HG02678 (cell line): ENCODE measurements around the gene RGL3.
"Not testable (repeated sequence)": the region's sequence is repeated elsewhere in the genome, so short reads cannot be mapped to it uniquely, and the experiment has no call there.

Experiments
- ATAC-seq: cut with Tn5 transposase; IDR thresholded peaks from one replicate; pipeline ENCODE4 v1.9.1; 2021; ENCODE audit warnings: mild to moderate bottlenecking, moderate library complexity; ENCODE audit not compliant: unreplicated experiment

Gene RGL3

DNA sequence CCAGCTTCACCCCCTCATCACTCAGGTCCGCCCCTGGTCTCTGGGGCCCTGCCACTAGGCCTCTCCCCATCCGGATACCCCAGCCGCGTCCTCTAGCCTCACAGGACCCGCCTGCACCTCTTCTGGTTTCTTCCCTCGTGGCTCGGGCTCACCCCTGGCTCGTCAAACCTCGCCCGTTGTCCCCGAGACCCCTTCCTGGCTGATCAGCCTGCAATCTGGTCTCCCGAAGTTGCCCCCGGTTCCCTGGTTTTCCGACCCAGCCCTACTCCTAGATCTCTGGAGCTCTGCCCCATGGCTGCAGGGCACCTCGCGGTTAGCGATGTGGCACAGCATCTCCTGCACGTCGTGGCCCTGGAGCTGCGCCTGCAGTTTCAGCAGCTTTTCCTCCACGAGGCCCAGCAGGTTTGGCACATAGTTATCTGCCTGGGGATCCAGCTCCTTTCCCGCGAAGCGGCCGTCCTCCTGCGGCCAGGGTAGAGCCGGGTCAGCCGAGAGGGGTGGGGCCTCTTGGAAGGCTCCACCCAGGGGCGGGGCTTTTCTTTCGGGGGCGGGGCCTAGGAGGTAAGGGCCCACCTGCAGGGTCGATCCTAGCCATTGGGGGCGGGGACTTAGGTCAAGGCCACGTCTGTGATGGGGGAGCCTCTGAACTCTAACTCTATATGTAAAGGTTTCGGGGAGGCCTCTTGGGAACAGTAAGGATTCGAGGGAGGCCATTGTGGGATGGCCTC lies 2.4 kb upstream of the RGL3 start:
- ATAC-seq: peak; percentile 34

DNA sequence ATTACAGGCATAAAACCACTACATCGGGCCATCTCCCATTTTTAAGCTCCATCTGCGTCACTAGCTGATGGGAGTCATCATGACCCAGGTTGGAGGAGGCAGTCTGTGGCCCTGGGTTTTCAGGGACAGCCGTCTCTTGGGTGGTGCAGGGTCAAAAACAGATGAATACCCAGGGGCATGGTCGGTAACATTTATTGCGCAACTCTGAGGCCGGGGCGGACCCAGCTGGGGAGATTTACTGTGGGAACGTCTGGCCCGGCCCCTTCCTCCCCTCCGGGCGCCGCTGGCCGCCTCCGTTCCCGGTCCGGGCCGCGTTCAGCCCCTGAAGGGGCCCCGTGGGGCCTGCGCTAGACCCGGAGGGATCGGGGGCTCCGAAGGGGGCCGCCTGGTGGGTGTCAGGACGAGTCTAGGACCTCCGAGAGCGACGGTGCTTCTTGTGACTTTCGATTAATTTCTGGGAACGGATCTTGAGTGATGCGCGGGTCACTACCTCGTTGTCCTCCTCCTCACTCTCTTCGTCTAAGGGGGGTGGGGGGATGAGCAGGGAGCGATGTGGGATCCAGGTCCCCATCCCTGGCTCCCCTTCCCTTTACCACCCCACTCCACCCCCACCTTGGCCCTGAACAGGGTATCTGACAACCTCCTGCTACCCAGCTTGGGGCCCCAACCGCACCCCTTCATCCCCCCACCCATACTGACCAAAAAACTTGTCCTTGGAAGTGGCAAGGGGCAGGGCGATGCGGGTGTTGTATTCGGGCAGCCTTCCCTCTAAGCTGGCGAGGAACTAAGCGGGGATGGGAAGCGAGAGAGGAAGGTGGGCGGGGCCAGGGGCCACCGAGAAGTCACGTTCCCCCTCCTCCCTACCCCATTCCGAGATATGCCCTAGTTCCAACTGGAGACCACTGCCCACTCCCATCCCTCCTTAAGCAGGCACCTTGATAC lies 1.6 kb upstream of the RGL3 start:
- no peak for ATAC-seq

DNA sequence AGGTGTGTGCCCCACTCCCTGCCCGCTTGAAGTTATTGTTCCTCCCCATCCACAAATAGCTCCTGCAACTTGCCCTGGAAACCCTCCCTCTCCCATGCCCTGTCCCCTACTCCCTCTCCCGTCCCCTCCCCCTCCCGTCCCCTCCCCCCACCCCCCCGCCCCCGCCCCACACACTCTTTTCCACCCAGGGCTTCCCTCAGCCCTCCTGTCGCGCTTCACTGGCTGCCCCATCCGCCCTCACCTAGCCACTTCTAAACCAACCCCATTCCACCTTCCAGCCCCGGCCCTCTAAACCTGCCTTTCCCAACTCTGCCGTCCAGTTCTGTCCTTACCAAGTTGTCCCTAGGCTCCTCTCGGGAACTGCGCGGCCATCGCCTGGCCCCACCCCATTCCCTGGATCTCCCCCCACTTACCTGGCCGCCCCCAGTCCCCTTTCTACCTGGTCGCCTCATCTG lies 993 bp downstream of the RGL3 start:
- no peak for ATAC-seq

DNA sequence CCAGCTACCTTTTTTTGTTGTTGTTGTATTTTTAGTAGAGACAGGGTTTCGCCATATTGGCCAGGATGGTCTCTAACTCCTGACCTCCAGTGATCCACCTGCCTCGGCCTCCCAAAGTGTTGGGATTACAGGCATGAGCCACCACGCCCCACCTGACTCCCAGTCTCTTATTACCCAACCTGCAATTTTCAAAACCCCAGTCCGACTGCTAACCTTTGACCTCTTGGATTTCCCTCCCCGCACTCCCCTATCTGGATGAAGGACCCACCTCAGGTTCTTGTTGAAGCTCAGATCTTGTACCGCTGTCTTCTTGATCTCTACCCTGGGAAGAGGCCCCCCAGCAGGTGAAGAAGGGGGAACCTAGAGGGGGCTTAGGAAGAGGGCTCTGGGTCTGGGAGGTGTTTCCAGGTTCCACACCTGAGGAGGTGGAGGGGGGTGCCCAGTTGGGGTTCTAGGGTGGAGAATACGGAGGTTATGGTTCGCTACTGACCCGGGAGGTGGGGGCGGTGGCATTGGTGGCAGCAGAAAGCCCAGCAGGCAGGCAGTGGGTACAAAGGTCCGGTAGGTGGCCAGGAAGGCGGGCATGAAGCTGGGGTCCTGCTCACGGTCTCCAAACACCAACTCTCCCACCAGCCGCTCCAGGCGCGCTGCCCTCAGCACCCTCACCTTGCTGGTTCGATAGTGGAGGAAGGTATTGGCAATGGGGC lies 2.6 kb downstream of the RGL3 start:
- ATAC-seq: no peak

DNA sequence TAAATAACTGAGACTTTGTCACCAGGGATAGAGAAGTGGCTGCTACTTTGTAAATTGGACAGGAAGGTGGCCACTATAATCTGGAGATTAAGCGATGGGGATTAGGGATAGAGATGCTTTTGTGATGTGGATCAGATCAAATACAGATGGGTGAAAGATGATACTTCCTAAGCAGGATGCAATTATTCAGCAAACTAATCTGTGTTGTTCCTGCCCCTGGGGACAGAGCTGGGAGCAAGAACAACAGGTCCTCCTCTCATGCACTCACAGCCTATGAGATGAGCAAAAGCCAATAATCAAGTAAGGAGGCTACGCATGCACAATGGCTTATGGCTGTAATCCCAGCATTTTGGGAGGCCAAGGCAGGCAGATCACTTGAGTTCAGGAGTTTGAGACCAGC lies 4.6 kb downstream of the RGL3 start:
- ATAC-seq: no peak

DNA sequence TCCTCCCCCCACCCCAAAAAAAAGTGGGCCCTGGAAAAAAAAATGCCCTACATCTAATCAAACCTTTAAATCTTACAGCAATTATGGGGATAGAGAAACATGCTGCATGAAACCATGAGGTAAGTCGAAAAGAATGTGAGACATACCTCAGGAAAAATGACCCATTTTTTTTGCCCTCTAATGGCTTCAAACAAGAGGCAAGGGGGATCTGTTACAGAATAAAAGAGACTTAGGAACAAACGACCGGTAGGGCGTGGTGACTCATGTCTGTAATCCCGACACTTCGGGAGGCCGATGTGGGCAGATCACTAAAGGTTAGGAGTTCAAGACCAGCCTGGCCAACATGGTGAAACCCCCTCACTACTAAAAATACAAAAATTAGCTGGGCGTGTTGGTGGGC lies 8.4 kb downstream of the RGL3 start:
- no peak for ATAC-seq

DNA sequence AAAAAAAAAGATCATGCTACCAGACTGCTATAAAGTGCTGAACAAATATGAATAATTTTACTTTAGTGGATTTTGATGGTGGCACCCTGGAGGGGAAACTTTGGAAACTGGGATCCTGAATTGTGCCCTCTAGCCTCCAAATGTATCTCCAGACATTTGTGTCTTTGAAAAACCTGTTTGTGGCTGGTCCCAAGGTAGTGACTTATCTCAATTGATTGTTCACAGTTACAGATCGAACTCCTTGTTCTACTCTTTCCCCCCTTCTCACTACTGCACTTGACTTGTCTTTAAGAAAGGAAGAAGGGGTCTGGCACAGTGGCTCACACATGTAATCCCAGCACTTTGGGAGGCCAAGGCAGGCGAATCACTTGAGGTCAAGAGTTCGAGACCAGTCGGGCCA lies 10.5 kb downstream of the RGL3 start:
- ATAC-seq: no peak

DNA sequence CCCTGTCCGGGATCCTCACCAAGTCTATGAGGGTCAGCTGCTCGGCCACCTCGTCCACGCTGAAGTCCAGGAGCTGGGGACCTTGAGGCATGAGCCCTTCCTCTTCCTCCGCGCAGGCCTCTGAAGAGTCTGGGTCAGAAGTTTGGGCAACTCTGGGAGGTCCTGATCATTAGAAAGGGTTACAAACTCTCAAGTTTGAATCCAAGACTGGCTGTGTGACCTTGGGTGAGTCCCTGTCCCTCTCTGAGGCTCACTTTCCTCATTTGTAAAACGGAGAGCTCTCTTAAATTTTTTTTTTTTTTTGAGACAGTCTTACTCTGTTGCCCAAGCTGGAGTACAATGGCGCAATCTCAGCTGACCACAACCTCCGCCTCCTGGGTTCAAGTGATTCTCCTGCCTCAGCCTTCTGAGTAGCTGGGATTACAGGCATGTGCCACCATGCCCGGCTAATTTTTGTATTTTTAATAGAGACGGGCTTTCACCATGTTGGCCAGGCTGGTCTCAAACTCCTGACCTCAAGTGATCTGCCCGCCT lies 12.3 kb downstream of the RGL3 start:
- not testable (repeated sequence) for ATAC-seq

DNA sequence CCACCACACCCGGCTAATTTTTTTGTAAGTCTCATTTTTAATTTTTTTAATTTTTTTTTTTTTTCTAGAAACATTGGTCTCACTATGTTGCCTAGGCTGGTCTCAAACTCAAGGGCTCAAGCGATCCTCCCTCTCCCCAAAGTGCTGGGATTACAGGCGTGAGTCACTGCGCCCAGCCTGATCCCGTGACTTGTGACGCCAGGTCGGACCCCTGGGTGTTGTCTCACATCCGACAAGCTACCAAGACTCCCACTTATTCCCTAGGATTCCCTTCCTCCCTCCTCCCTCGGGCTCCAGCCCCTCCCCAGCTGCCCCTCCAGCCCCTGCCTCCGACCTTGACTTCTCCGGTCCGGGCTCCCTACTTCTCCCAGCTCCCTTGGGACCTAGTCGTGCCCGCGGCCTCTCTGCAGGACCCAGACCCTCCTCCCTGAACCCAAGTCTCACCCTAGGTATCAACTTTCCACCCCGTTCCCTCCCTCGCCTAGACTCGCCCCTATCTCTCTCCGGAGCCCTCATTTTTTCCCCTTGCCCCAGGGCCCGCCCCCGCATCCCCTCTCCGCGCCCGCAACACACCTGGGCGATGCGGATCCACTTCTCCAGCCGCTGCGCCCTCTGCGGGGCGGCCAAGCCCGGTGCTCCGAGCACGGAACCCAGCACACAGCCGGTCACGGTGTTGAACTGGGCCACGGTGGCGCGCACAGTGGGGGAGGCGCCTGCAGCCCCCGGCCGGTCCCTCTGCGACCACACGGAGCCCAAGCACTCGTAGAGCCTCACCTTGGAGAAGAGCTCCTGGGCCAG lies 13.1 kb downstream of the RGL3 start:
- ATAC-seq: no peak

DNA sequence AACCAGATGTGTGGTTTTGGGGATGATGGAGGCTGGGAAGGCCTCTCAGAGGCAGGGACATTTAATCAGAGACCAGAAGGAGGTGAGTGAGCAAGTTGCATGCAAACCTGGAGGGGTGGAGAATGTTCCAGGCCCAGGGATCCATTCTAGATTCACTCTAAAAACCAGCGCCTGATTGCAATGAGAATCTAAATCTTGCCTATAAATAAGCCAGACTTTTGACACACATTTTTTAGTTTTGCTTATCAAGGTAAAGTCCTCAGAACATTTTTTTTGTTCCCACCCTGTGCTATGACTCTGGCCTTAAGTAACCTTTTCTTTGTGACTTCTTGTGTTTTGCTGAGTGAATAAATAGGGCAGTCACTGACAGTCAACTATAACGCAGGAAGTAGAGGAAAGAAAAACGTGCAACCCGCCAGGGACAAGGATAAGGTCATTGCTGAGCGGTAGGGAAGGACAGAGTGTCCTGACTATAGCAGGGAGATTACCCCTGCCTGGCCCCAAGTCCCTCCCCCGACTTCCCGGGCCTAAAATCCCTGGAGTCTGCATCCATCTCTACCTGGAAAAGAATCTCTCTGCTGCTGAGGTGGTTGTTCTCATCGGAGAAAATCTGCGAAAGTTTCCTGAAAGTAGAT lies 14.4 kb downstream of the RGL3 start:
- no peak for ATAC-seq

DNA sequence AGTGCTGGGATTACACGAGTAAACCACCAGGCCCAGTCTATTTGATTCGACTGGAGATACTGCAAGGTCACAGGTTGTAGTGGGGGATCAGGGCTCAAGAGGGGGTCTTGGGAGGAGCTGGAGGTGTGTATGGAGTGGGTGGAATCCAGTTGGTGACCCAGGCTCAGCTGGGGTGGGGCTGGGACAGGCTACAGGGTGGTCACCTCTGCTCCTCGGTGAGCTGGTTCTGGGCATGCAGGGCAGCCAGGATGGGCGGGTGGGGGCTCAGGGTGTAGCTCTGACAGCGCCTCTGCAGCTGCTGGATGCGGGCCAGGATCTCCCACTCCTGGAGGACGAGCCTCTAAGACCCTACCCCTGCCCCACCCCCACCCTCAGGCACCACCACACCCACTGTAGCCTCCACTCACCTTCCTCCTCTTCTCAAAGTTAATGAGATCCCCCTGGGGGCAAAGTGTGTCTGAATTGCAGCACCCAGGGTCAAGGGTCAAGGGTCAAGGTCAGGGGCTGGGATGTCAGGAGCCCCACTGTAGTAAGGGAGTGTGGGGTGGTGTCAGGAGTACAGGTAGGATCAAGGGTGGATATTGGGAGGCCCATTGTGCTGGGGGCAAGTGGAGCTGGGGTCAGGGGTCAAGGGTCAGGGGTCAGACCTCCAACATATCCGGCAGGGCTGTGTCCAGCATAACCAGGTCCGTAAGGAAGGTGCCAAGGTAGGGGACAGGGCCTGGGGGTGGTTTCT lies 17.1 kb downstream of the RGL3 start:
- ATAC-seq: no peak

DNA sequence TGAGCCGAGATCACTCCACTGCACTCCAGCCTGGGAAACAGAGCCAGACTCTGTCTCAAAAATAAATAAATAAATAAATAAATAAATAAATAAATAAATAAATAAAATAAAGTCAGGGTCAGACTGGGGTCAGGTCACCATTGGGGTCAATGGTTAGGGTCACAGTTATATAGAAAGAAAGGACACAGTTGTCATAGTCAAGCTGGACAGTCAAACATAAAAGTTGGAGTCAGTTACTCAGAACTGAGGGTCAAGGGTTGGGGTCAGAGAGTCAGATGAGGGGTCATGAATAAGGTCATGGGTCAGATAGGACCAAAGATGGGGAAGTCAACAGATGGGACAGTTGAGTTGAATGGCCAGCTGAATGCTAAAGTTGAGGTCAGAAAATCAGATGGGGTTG lies 18.3 kb downstream of the RGL3 start:
- ATAC-seq: no peak

DNA sequence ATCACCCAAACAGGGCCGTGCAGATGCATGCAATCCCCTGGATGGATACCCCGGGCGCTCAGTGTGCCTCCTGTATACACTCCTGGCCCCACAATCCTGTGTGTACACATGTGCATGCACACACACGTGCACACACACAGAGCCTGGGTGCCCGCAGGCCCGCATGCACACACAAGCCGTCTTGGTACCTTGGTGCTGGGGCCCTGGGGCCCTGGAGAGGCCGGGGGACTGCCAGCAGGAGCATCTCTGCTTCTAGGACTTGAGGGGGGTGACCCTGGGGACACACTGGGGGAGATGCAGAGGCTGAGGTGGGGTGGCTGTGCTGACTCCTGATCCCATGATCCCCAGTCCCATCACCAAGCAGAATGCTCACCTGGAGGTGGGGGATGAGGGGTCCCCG lies 19.4 kb downstream of the RGL3 start:
- ATAC-seq: no peak

DNA sequence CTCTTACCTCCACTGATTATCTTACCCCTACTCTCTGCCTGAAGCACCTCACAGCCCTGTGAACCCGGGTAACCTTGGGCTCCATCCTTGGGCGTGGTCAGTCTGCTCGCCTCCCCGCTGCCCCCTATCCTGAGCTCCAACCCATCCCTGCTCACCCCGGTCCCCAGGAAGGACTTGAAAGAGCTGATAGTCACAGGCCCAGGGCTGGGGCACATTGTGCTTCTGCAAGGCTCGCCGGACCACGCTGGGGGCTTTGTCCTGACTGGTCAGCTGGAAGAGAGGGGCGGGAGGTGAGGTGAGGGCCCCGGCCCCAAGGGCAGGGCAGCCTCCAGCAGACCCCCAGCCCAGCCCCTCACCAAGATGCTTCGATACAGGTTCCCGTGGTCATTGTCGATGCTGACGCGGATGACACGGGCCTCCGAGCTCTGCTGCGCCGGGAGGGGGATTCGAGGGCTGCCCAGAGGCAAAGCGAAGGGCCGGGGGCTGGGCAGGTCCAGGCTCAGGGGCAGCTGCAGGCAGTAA lies 22.0 kb downstream of the RGL3 start:
- ATAC-seq: no peak

DNA sequence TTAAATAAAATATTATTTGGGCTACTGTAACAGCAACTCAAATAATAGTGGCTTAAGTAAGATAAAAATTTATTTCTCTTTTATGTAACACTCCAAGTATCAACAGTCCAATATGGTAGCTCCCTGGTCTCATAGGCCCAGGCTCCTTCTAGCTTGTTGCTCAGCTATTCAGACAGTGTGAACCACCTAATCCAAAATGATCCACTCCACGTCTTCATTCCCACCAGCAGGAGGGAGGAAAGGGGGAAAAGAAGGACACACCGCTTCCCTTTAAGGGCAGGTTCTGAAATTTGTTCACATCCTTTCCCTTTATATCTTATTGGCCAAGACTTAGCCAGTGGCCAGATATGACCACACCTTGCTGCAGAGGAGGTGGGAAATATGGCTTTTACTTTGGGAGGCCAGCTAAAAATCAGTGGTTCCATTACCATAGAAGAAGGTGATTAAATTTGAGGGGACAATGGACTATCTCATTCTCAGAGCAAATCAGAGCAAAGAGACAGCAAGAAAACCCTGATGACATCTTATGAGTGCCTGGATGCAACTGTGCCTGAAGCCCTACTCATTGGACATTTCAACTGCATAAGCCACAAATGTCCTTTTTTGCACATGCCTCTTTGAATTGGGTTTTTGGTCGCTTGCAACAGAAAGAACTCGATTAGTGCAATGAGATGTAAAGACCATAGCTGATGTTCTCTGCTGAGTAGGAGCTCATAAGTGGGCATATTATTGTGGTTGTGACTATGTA lies 28.0 kb downstream of the RGL3 start:
- ATAC-seq: no peak

DNA sequence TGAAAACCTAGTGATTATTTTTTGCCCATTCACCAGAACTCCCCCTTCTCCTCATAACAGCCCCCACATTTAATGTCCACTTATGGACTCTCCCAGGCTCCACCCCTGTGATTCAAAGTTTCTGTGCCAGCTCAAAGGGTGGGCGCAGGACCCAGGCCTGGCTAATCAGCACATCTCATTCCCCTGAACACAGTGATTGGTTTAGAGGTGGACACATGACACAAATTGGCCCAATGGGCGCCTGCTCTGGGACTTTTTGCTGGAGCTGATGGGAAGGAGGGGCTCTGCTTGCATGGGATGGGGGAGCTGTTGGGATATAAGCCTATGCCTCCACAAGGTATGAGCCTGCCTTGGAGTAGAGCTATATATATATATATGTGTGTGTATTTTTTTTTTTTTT lies 28.8 kb downstream of the RGL3 start:
- no peak for ATAC-seq

DNA sequence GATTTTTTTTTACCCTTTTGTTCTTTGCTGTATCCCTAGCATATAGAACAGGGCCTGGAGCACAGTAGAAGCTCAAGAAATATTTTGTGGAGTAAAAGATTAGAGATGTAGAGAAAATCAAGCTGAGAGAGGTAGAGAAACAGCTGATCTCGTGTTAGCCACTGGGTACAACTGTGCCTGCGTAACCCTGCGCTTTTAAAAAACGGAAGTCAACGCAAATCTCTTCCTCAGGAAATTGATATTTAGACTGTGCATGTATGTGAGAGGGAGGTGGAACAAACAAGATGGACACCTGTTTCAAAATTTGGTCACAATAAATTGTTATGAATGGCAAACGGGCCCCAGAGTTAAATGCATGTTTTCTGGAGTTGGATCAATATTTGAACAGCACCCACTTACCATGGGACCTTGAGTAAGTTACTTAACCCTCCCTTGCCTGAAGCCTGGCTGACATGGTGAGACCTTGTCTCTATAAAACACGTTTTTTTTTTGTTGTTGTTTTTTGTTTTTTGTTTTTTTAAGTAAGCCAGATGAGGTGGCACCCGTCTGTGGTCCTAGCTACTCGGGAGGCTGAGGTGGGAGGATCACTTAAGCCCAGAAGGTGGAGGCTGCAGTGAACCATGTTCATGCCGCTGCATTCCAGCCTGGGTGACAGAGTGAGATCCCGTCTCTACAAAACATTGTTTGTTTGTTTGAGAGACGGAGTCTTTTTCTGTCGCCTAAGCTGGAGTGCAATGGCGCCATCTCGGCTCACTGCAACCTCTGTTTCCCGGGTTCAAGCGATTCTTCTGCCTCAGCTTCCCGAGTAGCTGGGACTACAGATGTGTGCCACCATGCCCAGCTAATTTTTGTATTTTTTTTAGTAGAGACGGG lies 31.7 kb downstream of the RGL3 start:
- ATAC-seq: no peak
